Neutrophil (primary cell): ENCODE data around the gene HTD2.

ENCODE experiments used
- H3K27ac ChIP-seq: fragments of 200-600 bp; sonication (generic); 2 replicates; pipeline ENCODE4 v1.5.1; 2016; ENCODE audit warnings: mild to moderate bottlenecking, moderate library complexity
- H3K27me3 ChIP-seq: fragments of 200-600 bp; sonication (generic); 2 replicates; pipeline ENCODE4 v1.6.0; 2016; ENCODE audit warnings: mild to moderate bottlenecking
- H3K36me3 ChIP-seq: fragments of 200-600 bp; sonication (generic); 2 replicates; pipeline ENCODE4 v1.5.1; 2017
- H3K4me1 ChIP-seq, 2 experiments: fragments of 200-600 bp in 1 of 2; sonication (generic) in 1 of 2; 1 replicate in 1 of 2; 2 replicates in 1 of 2; pipeline versions ENCODE4 v1.5.1 to v1.6.1; 2013 to 2016; ENCODE audit warnings: low read depth in 1 of 2, low read length in 1 of 2, mild to moderate bottlenecking in 1 of 2, moderate library complexity in 1 of 2; ENCODE audit not compliant: control insufficient read depth in 1 of 2, insufficient read depth in 1 of 2
- H3K4me3 ChIP-seq, 2 experiments: fragments of 200-600 bp in 1 of 2; sonication (generic) in 1 of 2; 1 replicate in 1 of 2; 2 replicates in 1 of 2; pipeline ENCODE4 v1.5.1; 2013 to 2016; ENCODE audit warnings: low read depth in 1 of 2, low read length in 1 of 2, mild to moderate bottlenecking in 1 of 2, moderate library complexity in 1 of 2
- H3K9me3 ChIP-seq: fragments of 200-600 bp; sonication (generic); 2 replicates; pipeline ENCODE4 v1.5.1; 2016
- TF ChIP-seq, protein P1 (sequence below): fragments of 200-600 bp; sonication (generic); IDR thresholded peaks from 2 replicates; pipeline ENCODE4 v1.5.1; 2016; ENCODE audit warnings: antibody characterized with exemption

Gene HTD2

DNA sequence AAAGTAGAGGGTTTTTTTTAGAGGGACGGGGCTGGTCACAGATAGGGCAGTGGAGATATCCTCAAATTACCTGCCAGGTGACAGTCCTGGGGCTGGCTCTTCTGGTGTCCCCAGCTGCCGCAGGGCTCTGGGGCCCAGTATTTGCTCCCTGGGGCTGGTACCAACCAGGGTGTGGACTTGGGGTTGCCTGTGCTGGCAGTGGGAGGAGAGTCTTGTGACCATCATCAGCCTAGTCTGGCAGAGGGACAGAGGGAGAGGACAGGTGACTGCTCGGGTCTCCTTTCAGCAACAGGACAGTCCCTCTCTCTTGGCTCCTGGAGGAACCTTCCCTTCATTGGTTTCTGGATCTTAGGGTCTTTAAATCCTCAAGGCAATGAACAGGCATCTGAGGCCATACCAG is 8.1 kb upstream of the HTD2 start:
- Histone ChIP-seq H3K9me3 (no peaks in the 10 kb centered on the region), H3K4me3 (no peak overlapping the region), H3K36me3 (no peaks in the 10 kb centered on the region), H3K27me3 (peaks cover 38% of the 10 kb centered on the region), H3K27ac (no peak overlapping the region), H3K4me1 (no peaks in the 10 kb centered on the region)
- TF ChIP-seq, protein P1, sequence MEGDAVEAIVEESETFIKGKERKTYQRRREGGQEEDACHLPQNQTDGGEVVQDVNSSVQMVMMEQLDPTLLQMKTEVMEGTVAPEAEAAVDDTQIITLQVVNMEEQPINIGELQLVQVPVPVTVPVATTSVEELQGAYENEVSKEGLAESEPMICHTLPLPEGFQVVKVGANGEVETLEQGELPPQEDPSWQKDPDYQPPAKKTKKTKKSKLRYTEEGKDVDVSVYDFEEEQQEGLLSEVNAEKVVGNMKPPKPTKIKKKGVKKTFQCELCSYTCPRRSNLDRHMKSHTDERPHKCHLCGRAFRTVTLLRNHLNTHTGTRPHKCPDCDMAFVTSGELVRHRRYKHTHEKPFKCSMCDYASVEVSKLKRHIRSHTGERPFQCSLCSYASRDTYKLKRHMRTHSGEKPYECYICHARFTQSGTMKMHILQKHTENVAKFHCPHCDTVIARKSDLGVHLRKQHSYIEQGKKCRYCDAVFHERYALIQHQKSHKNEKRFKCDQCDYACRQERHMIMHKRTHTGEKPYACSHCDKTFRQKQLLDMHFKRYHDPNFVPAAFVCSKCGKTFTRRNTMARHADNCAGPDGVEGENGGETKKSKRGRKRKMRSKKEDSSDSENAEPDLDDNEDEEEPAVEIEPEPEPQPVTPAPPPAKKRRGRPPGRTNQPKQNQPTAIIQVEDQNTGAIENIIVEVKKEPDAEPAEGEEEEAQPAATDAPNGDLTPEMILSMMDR: no peak

DNA sequence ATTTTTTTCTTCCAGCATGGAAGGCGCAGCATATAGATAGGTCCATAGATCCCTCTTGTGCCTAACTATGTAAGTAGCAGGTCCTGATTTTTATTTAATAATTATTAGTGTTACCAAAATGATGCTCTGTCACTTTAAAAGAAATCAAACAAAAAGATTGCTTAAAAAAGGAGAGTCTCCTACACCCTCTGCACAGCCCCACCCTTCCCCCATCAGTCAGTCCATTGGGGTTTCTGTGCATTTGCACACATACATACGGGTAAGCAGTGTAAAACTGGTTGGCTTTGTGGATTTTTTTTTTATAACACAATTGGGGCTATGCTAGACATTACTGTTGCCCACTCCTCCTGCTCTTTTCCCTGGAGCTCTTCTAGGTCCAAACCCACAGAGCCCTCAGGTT is 7.2 kb upstream of the HTD2 start:
- H3K36me3 ChIP-seq: no peaks in the 10 kb centered on the region
- peaks cover 38% of the 10 kb centered on the region for H3K27me3 ChIP-seq
- TF ChIP-seq, protein P1: no peak

GRCh38 chr3:58299839-58300516 is 6.3 kb upstream of the HTD2 start:
- peaks cover 38% of the 10 kb centered on the region for H3K27me3 ChIP-seq
- no peak overlapping the region for H3K27ac ChIP-seq
- TF ChIP-seq, protein P1: no peak
- no peak overlapping the region for H3K4me3 ChIP-seq
- no peaks in the 10 kb centered on the region for H3K36me3 ChIP-seq
- H3K9me3 ChIP-seq: no peaks in the 10 kb centered on the region
- no peaks in the 10 kb centered on the region for H3K4me1 ChIP-seq

More for the DNA sequence above, 7.2 kb upstream of the HTD2 start:
- Histone ChIP-seq H3K4me1 (no peaks in the 10 kb centered on the region), H3K9me3 (no peaks in the 10 kb centered on the region), H3K27ac (no peak overlapping the region), H3K4me3 (no peak overlapping the region)

DNA sequence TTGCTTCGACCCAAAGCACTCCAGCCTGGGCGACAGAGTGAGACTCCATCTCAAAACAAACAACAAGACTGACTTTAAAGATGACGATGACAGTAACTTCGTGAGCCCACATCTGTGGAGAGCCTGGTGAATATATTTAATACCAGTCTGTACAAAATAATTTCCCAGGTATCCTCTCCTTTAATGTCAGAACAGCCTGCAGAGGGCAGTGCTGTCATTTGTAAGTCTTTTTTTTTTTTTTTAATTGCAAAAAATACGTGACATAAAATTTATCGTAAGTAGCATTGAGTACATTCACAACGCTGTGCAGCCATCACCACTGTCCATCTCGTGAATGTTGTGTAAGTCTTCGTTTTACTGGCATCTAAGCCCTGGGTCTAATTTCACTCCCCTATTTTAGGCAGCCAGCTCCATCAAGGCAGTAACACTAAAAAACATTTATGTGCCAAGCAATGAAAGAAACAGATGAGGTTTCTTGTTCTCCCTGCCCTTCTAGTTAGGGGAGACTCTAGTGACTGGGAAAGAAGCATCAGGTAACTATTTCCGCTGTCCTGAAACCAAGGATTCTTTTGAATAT is 1.4 kb downstream of the HTD2 start:
- peaks cover under 1% of the 10 kb centered on the region for H3K27me3 ChIP-seq
- peak overlapping the region in 1 of 2 experiments; percentile 87 for H3K4me3 ChIP-seq
- peak overlapping the region; percentile 98 for H3K27ac ChIP-seq
- H3K9me3 ChIP-seq: no peaks in the 10 kb centered on the region
- H3K4me1 ChIP-seq: peaks cover 17 to 18% of the 10 kb centered on the region in 2 experiments
- TF ChIP-seq, protein P1: no peak
- H3K36me3 ChIP-seq: peaks cover 23% of the 10 kb centered on the region

- H3K27ac ChIP-seq: no peak overlapping the region
- peaks cover 17 to 18% of the 10 kb centered on the region in 2 experiments for H3K4me1 ChIP-seq
- TF ChIP-seq, protein P1: no peak
- H3K4me3 ChIP-seq: no peak overlapping the region
- H3K9me3 ChIP-seq: no peaks in the 10 kb centered on the region
- no peaks in the 10 kb centered on the region for H3K27me3 ChIP-seq
- H3K36me3 ChIP-seq: peaks cover 33% of the 10 kb centered on the region
These were observed 2.4 kb downstream of the HTD2 start for GRCh38 chr3:58308728-58309127.
